Measurements from ENCODE around the gene M6PR. TPM values are rescaled to one million over a fixed set of nuclear protein-coding genes. Genes with fewer than 3 reads are reported as not detected.

The M6PR gene
- total RNA-seq, 4 donors from 2014 or later, result 63.2 to 109 (median 96.0) TPM

DNA sequence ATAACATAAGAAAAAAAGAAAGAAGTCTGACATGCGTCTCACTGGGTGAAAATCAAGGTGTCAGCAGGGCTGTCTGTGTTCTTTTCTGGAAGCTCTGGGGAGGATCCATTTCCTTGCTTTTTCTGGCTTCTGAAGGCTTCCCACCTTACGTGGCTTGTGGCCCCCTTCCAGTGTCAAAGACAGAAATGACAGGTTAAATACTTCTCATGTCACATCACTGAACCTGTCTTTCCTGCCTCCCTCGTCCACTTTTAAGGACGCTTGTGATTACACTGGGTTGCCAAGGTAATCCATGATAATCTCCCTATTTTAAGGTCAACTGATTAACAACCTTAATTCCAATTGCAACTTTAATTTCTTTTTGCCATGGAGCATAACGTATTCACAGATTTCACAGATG lies 39.7 kb downstream of the M6PR start:
- no peaks in the 10 kb centered on the region for H3K27me3 ChIP-seq
- TF ChIP-seq POLR2A (IDR thresholded peaks at IDR 0.05) (no peak), EP300 (IDR thresholded peaks at IDR 0.05) (no peak)
- TF ChIP-seq, protein P1, sequence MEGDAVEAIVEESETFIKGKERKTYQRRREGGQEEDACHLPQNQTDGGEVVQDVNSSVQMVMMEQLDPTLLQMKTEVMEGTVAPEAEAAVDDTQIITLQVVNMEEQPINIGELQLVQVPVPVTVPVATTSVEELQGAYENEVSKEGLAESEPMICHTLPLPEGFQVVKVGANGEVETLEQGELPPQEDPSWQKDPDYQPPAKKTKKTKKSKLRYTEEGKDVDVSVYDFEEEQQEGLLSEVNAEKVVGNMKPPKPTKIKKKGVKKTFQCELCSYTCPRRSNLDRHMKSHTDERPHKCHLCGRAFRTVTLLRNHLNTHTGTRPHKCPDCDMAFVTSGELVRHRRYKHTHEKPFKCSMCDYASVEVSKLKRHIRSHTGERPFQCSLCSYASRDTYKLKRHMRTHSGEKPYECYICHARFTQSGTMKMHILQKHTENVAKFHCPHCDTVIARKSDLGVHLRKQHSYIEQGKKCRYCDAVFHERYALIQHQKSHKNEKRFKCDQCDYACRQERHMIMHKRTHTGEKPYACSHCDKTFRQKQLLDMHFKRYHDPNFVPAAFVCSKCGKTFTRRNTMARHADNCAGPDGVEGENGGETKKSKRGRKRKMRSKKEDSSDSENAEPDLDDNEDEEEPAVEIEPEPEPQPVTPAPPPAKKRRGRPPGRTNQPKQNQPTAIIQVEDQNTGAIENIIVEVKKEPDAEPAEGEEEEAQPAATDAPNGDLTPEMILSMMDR (IDR thresholded peaks at IDR 0.05), result no peak
- DNase-seq (ENCODE audit: low spot score in 2 of 2), result no peak
- WGBS, 2 donors, result 86 to 92% methylated on average over 5 of the region's 5 CpGs
- H3K27ac ChIP-seq, result no peak overlapping the region
- no peak overlapping the region for H3K4me3 ChIP-seq
- no peaks in the 10 kb centered on the region for H3K36me3 ChIP-seq
- H3K9me3 ChIP-seq, result no peaks in the 10 kb centered on the region
- H3K4me1 ChIP-seq, result peaks cover 0 to 19% (median 2%) of the 10 kb centered on the region in 4 donors

DNA sequence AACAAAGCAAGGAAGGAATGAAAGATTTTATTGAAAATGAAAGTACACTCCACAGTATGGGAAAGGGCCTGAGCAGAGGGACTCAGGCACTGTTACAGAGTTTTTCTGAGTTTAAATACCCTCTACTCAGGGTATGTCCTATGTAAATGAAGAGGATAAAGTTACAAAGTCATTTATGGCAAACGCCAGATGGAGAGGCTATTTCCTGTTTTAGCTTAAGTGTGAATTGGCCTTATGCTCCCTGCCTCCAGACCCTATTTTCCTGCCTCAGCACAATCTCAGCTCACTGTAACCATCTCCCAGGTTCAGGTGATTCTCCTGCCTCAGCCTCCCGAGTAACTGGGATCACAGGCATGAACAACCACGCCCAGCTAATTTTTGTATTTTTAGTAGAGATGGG lies 41.9 kb downstream of the M6PR start:
- peaks cover 0 to 4% (median 0%) of the 10 kb centered on the region in 4 donors for H3K4me1 ChIP-seq
- no peaks in the 10 kb centered on the region for H3K36me3 ChIP-seq
- H3K27ac ChIP-seq, result no peak overlapping the region
- TF ChIP-seq, protein P1 (IDR thresholded peaks at IDR 0.05), result no peak
- TF ChIP-seq EP300 (IDR thresholded peaks at IDR 0.05) (no peak), POLR2A (IDR thresholded peaks at IDR 0.05) (no peak)
- DNase-seq (ENCODE audit: low spot score in 2 of 2), result no peak
- H3K27me3 ChIP-seq, result no peaks in the 10 kb centered on the region
- H3K4me3 ChIP-seq, result no peak overlapping the region
- WGBS, 2 donors, result 68 to 71% methylated on average over 3 of the region's 3 CpGs
- no peaks in the 10 kb centered on the region for H3K9me3 ChIP-seq

DNA sequence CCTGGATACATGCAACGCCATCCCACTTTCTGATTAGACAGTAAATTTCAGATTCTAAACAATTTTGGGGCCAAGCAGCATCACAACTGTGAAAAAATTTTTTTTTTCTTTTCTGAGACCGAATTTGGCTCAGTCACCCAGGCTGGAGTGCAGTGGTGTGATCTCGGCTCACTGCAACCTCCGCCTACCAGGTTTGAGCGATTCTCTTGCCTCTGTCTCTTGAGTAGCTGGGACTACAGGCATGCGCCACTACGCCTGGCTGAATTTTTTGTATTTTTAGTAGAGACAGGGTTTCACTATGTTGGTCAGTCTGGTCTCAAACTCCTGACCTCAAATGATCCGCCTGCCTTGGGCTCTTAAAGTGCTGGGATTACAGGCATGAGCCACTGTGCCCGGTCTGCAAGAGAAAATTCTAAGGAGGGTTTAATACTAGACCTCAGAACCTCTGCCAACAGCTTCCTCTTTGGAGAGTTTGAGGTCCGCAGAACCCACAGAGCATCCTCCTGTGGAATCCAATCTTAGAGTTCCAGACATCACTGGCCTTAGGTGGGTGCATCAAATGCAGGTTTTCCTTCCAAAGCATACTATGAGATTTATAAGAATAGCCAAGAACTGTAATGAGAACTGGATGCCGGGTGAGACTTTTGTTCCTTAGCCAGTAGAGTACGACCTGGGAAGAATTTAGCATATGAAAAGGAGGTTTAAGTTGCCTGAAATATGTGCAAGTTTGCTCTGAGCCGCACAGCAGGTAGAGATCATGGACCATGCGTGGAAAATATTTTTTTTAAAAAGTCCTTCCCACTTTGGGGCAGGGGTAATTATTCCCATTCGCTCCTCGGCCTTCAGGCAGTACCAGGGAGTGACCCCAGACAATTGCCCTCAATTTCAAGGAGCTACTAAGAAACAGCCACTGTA lies 42.9 kb downstream of the M6PR start:
- no peaks in the 10 kb centered on the region for H3K27me3 ChIP-seq
- DNase-seq (ENCODE audit: low spot score in 2 of 2), result no peak
- H3K9me3 ChIP-seq, result no peaks in the 10 kb centered on the region
- no peaks in the 10 kb centered on the region for H3K36me3 ChIP-seq
- no peaks in the 10 kb centered on the region for H3K4me1 ChIP-seq
- TF ChIP-seq POLR2A (IDR thresholded peaks at IDR 0.05), result no peak
- no peak for TF ChIP-seq EP300 (IDR thresholded peaks at IDR 0.05)
- TF ChIP-seq, protein P1 (IDR thresholded peaks at IDR 0.05), result no peak
- H3K4me3 ChIP-seq, result no peak overlapping the region
- 82 to 83% methylated on average over 16 of the region's 16 CpGs for WGBS, 2 donors
- H3K27ac ChIP-seq, result no peak overlapping the region

DNA sequence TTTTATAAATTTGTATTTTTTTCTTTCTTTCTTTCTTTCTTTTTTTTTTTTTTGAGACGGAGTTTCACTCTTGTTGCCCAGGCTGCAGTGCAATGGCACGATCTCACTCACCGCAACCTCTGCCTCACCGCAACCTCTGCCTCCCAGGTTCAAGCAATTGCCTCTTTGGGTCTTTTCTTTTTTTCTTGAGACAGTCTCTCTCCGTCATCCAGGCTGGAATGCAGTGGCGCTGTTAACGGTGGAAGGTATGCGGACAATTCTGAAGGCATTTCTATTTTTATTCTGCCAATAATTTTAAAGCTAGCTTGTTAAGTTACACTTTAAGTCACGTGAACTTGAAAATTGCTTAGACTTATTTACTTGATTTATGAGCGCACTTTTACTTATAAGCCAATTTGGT lies 43.9 kb downstream of the M6PR start:
- H3K4me3 ChIP-seq, result no peak overlapping the region
- TF ChIP-seq EP300 (IDR thresholded peaks at IDR 0.05) (no peak), POLR2A (IDR thresholded peaks at IDR 0.05) (no peak)
- TF ChIP-seq, protein P1 (IDR thresholded peaks at IDR 0.05), result no peak
- 61 to 69% methylated on average over 10 of the region's 10 CpGs for WGBS, 2 donors
- H3K9me3 ChIP-seq, result no peaks in the 10 kb centered on the region
- no peaks in the 10 kb centered on the region for H3K36me3 ChIP-seq
- no peaks in the 10 kb centered on the region for H3K4me1 ChIP-seq
- no peak for DNase-seq (ENCODE audit: low spot score in 2 of 2)
- no peaks in the 10 kb centered on the region for H3K27me3 ChIP-seq
- no peak overlapping the region for H3K27ac ChIP-seq

DNA sequence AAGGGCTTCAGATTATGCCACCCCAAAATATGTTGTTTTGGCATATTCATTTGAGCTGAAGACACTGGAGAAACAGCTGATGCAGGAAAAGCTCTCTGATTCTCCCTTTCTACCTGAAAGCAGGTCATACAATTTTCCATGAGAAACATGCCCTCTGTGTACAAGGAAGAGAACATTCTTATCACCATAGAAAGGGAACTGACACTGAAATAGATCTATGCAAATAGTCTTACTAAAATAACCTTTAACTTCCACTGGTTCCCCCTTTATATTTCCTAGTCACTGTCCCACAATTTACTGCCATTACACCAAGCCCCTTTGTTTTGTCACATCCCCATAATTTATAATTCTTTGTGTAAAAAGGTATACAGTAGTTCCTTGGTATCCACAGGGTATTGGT lies 44.8 kb downstream of the M6PR start:
- DNase-seq (ENCODE audit: low spot score in 2 of 2), result no peak
- TF ChIP-seq POLR2A (IDR thresholded peaks at IDR 0.05), result no peak
- TF ChIP-seq EP300 (IDR thresholded peaks at IDR 0.05), result no peak
- TF ChIP-seq, protein P1 (IDR thresholded peaks at IDR 0.05), result no peak
- no peak overlapping the region for H3K4me3 ChIP-seq
- no peaks in the 10 kb centered on the region for H3K36me3 ChIP-seq
- no peaks in the 10 kb centered on the region for H3K27me3 ChIP-seq
- no peak overlapping the region for H3K27ac ChIP-seq
- H3K4me1 ChIP-seq, result no peaks in the 10 kb centered on the region
- no peaks in the 10 kb centered on the region for H3K9me3 ChIP-seq
